ENCODE results near the gene SDC3.

The SDC3 gene

DNA sequence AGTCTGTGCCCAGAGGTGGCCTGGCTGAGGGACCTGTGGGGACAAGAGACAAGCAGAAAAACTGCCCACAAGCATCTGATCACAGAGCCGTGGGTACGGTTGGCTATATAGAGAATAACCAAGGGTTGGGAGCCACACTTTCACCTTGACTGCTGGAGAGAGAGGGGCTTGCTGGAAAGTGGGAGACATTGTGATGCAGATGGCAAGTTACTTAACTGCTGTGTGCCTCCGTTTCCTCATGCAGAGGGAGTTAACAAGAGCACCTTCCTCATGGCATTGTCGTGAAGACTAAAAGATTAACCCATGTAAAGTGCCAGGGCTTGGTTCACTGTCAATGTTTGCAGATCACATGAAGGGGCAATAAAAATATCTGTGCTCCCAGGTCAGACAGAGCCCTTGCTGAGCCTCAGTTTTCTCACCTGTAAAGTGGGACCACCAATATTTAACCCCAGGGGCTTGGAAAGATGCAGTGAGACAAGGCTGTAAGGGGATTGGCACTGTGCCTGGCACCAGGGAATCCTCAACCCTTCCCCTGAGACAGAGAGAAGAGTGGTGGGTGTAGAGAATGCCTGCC is 52.8 kb downstream of the SDC3 start:
- no peak overlapping the region for H3K27ac ChIP-seq
- no peak for DNase-seq (ENCODE audit: low spot score)
- TF ChIP-seq, protein P1, sequence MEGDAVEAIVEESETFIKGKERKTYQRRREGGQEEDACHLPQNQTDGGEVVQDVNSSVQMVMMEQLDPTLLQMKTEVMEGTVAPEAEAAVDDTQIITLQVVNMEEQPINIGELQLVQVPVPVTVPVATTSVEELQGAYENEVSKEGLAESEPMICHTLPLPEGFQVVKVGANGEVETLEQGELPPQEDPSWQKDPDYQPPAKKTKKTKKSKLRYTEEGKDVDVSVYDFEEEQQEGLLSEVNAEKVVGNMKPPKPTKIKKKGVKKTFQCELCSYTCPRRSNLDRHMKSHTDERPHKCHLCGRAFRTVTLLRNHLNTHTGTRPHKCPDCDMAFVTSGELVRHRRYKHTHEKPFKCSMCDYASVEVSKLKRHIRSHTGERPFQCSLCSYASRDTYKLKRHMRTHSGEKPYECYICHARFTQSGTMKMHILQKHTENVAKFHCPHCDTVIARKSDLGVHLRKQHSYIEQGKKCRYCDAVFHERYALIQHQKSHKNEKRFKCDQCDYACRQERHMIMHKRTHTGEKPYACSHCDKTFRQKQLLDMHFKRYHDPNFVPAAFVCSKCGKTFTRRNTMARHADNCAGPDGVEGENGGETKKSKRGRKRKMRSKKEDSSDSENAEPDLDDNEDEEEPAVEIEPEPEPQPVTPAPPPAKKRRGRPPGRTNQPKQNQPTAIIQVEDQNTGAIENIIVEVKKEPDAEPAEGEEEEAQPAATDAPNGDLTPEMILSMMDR (IDR thresholded peaks at IDR 0.05), result no peak
- no peak overlapping the region for H3K4me3 ChIP-seq

DNA sequence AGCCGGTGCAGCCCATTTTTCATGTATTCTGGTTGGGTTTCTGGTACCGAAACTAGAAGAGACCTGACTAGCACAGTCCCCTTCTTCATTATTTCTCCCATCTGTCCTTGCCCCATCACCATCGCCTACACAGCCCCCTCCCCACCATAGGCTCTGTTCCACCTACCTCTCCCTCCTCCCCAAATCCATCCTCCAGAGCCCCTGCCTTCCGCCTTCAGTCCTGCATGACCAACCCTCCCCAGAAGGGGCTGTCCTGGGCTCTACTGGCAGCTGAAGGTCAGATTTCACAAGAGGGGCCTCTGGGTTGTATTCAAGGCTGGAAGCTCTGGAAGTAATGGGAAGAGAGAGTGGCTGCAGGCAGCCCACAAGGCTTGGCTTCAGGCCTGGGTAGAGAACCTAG is 55.2 kb downstream of the SDC3 start:
- Histone ChIP-seq H3K4me3 (no peak overlapping the region), H3K27ac (no peak overlapping the region)
- no peak for DNase-seq (ENCODE audit: low spot score)
- TF ChIP-seq, protein P1 (IDR thresholded peaks at IDR 0.05), result no peak

DNA sequence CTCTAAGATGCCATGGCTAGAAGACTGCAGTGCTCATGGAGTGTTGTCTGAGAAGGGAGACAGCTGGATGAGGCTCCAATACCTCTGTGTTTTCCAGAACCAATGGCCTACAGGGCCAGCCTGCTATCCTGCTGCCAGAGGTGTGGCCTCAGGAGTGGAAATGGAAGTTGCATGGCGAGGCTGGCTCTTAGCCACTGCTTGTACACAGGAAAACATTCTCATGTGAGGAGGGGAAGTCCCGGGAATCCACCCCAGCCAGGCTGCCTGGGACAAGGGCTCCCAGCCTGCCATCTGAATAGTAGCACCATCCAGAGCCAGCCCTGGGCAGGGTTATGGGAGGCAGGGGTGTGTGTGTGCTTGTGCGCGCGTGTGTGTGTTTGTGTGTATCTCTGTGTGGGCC is 56.5 kb downstream of the SDC3 start:
- Histone ChIP-seq H3K4me3 (no peak overlapping the region), H3K27ac (no peak overlapping the region)
- TF ChIP-seq, protein P1 (IDR thresholded peaks at IDR 0.05), result no peak
- DNase-seq (ENCODE audit: low spot score), result no peak

DNA sequence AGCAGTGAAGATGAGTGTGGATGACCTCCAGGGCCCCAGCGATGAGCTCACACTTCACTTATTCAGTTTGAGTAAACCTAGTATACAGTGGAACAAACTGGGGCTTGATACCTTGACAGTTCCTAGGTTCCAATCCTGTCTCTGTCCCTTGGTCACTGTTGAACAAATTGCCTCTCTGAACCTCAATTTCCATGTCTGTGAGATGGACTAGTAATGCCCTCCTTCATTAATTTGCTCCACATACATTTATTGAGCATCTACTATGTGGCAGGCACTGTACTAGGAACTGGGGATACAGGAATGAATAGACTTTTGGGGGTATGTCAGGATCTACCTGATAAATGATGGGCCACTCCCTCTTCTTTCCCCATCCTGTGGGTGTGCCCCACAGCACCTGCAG is 57.3 kb downstream of the SDC3 start:
- Histone ChIP-seq H3K27ac (no peak overlapping the region), H3K4me3 (no peak overlapping the region)
- DNase-seq (ENCODE audit: low spot score), result no peak
- TF ChIP-seq, protein P1 (IDR thresholded peaks at IDR 0.05), result no peak

DNA sequence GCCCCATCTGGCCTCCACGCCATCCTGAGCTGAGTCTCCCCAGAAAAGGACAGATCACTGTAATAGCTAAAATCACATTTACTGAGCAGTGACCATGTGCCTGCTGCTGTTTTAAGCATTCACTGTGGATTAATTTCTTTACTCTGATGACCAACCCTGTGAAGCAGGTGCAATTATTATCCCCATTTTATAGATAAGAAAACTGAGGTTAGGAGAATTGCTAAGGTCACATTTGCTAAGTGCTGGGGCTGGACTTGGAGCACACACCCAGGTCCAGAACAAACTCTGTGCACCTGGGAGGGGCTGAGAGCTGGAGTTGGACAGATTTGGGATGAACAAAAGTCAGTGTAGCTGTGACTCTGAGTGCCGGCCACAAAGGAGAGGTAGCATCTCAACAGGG is 58.0 kb downstream of the SDC3 start:
- no peak overlapping the region for H3K4me3 ChIP-seq
- H3K27ac ChIP-seq, result no peak overlapping the region
- DNase-seq (ENCODE audit: low spot score), result no peak
- TF ChIP-seq, protein P1 (IDR thresholded peaks at IDR 0.05), result no peak

DNA sequence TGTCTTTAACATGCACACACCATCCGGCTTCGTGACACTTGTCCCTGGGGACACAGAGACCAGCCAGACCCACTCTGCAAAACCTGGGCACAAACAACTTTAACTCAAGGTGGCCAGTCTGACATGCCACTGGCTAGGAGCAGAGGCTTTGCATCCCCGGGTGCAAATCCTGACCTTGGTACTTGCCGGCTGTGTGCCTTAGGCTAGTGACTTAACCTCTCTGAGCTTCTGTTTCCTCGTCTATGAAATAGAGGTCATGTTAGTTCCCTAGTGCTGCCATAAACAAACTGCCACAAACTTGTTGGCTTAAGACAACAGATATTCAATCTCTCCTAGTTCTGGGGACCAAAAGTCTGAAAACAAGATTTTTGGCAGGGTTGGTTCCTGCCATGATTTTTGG is 60.4 kb downstream of the SDC3 start:
- Histone ChIP-seq H3K27ac (peak overlapping the region in 1 of 2 donors; percentile 22), H3K4me3 (no peak overlapping the region)
- TF ChIP-seq, protein P1 (IDR thresholded peaks at IDR 0.05), result no peak
- DNase-seq (ENCODE audit: low spot score), result no peak

DNA sequence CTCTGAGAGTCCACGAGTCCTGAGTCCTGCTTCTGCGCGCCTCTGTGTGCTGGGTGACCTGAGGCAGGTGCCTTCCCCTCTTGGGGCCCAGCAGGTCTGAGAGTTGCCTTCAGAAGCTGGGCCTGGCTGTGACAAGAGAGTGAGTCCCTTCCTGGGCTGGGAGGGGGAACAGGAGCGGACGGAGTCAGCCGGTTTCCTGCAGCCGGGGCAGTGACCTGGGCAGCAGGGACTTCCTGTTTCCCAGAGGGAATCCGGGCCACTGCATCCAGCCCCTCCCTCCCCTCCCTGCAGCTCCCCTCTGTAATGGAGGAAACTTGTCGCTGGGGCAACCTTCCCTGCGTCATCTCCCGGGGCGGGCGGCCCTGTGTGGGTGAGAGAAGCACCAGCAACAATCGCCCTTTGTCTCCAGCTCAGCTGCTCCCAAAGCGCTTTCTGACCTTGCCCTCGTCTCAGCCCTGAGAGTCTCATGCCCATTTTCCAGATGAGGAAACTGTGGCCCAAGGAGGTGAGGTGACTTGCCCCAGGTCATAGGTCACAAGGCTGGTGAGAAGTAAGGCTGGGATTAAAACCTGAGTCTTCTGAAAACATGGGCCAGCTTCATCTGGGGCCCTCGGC is 61.1 kb downstream of the SDC3 start:
- Histone ChIP-seq H3K4me3 (no peak overlapping the region), H3K27ac (peak overlapping the region in 1 of 2 donors; percentile 22)
- DNase-seq (ENCODE audit: low spot score), result peak; percentile 85
- TF ChIP-seq, protein P1 (IDR thresholded peaks at IDR 0.05), result no peak

Measured in coronary artery (tissue), 2 donors.